Activated naive CD4-positive, alpha-beta T cell treated with anti-CD3 and anti-CD28 coated beads, Interleukin-2, amount 50 U/mL, for 72 hours (primary cell): ENCODE measurements around the gene LIG1. TPM values are rescaled to one million over a fixed set of nuclear protein-coding genes. Genes with fewer than 3 reads are reported as not detected.
A peak's percentile ranks its signal among the peaks of the same experiment; 100 is the strongest.

Experiments
- ATAC-seq, 2 donors: fragments of 150-1000 bp; cut with Tn5 transposase; 2 replicates each; pipeline ENCODE4 v1.10.0; 2021; ENCODE audit warnings: mild to moderate bottlenecking in 2 of 2, moderate library complexity in 2 of 2
- DNase-seq, 2 donors: peaks; one replicate each; pipeline ENCODE4 v3.0.0; 2021 to 2022; ENCODE audit warnings: low spot score in 2 of 2
- H3K27ac Mint-ChIP-seq, 2 donors: one replicate each; pipeline ENCODE4 v1.8.0; 2022; ENCODE audit warnings: mild to moderate bottlenecking in 2 of 2, mixed read lengths in 2 of 2
- H3K36me3 Mint-ChIP-seq, 2 donors: one replicate each; pipeline ENCODE4 v1.8.0; 2022; ENCODE audit warnings: mixed read lengths in 2 of 2
- H3K9me3 Mint-ChIP-seq, 2 donors: one replicate each; pipeline ENCODE4 v1.8.0; 2022; ENCODE audit warnings: mixed read lengths in 2 of 2
- total RNA-seq, 2 donors: library from RNA; stranded (reverse); gene quantifications; one replicate each; pipeline ENCODE4 v1.2.3, GENCODE V29; 2022

The LIG1 gene
- total RNA-seq: 100 to 1,000 TPM; 180 to 231 TPM

DNA sequence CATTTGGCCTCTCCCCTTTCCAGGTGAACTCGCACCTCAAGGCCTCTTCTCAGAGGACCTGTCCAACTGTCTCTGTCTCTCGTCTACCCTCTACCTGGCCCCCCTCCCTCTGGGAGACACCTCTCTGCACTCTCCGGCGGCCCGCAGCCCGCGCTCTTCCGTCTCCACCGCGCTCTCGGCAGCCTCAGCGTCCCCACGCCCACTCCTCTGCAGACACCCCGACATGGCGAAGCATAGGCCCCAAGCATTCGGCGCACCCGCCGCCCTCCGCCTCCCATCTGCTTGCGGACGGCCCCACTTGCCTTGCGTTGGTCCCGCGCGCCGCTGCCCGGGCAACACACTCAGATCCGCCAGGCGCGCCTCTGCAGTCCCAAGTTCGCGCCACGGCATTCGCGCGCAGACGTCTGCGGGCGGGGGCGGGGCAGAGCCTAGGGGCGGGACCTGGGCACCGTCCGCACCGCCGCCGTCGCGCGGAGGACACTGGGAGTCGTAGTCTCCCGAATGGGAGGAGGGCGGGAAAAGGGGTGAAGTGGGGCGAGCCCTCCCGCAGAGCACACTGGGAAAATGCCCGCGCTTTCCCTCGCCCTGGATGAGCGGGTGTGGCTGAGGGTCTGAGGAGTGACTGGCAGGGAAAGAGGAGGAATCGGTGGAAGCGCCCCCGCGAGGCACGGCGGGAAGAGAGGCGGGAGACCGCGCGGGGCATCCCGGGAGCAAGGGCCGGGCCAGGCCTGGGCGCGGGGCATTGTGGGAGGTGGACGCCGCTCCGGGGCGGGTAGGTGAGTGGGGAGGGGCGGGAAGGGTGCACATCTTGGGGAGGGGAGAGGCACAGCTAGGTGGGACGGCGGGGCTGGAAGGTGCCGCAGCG is at the start of gene LIG1, which contains the start of gene ZSWIM9:
TSS of gene LIG1 (minus strand) at position 406 of the 865 bp plus-strand sequence. CDS start 4,778 bp downstream, outside the sequence.
TSS of gene ZSWIM9 (plus strand) at position 742 of the 865 bp plus-strand sequence. CDS start 1,123 bp downstream, outside the sequence.
- ATAC-seq (peak; percentile 92 to 94), DNase-seq (peak; percentile 90 to 93)
- Mint-ChIP-seq H3K9me3 (no peaks in the 10 kb centered on the region), H3K36me3 (peaks cover 33 to 34% of the 10 kb centered on the region in 2 donors), H3K27ac (peak within 1 kb of the TSS; percentile 93 to 98)

DNA sequence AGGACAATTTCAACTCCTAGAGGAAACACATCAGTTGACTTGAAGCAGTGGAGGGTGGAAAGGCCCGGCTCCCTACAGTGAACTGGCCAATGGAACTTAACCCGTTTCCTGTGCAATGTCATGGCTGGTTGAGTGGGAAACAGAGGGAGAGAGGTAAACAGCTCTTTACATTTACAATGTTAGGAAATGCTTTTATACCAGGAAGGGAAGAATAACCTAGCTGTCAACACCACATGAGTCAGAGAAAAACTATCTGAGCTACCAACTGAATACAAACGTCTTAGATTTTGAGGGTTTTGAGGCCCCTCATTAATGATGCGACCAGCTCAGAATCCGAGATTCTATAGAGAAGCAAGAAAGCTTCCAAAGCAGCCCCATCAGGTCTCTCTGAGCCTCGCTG is 48.9 kb upstream of the LIG1 start:
- no peaks in the 10 kb centered on the region for H3K9me3 Mint-ChIP-seq
- DNase-seq (no peak), ATAC-seq (no peak)
- peak overlapping the region in 1 of 2 donors; percentile 6 for H3K27ac Mint-ChIP-seq
- peaks cover 4 to 12% of the 10 kb centered on the region in 2 donors for H3K36me3 Mint-ChIP-seq

DNA sequence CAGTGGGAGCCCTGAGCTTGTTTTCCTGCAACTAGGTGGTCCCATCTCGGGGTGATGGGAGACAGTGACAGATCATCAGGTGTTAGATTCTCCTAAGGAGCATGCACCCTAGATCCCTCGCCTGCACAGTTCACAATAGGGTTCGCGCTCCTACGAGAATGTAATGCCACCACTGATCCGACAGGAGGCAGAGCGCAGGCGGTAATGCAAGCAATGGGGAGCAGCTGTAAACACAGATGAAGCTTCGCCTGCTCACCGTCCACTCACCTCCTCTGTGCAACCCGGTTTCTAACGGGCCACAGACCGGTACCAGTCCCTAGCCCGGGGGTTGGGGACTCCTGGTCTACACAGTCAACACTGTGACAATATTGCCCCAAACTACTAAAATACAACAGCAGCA is 46.8 kb upstream of the LIG1 start:
- ATAC-seq (no peak), DNase-seq (no peak)
- Mint-ChIP-seq H3K9me3 (no peaks in the 10 kb centered on the region), H3K36me3 (peaks cover 9 to 12% of the 10 kb centered on the region in 2 donors), H3K27ac (no peak overlapping the region)

- H3K27ac Mint-ChIP-seq: peak overlapping the region in 1 of 2 donors; percentile 29
- ATAC-seq: no peak
- H3K36me3 Mint-ChIP-seq: peaks cover 9 to 12% of the 10 kb centered on the region in 2 donors
- no peak for DNase-seq
- no peaks in the 10 kb centered on the region for H3K9me3 Mint-ChIP-seq
Observed at GRCh38 chr19:48213959-48214358, 43.8 kb upstream of the LIG1 start.

- no peak for ATAC-seq
Observed at GRCh38 chr19:48210005-48210404, 39.9 kb upstream of the LIG1 start.

DNA sequence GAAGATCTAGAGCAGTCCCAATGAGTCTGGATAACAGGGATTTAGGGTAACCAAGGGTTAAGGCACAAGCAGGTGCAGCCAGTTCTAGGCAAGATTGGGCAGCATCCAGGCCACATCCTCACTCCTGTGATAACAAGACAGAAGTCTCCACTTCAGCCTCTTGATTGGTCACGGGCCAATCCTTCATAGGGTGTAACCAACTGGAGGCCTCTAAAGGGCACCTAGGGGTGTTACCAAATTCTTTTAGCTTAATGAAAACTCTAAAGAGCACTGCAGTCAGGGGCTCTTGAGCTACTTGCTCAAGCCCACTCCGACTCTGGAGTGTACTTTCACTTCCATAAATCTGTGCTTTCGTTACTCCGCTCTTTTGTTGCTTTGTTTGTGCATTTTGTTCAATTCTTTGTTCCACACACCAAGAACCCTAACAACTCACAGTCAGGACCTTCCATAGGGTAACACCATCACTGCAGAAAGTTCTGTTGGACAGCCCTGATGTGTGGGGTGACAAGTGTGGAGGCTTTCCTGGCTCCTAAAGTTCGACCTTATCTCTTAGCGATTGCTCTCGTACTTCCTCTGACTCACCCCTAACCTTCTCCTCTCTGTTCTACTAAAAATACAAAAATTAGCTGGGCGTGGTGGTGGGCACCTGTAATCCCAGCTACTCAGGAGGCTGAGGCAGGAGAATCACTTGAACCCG is 36.4 kb upstream of the LIG1 start:
- ATAC-seq: peak in 1 of 2 donors; percentile 6
- no peak for DNase-seq
- Mint-ChIP-seq H3K36me3 (peaks cover 0 to 6% of the 10 kb centered on the region in 2 donors), H3K9me3 (peaks cover 0 to 3% of the 10 kb centered on the region in 2 donors), H3K27ac (peak overlapping the region; percentile 24 to 86)

More at GRCh38 chr19:48210005-48210404, 39.9 kb upstream of the LIG1 start:
- no peak for DNase-seq
- H3K36me3 Mint-ChIP-seq: peaks cover 6 to 9% of the 10 kb centered on the region in 2 donors
- peaks cover 0 to 3% of the 10 kb centered on the region in 2 donors for H3K9me3 Mint-ChIP-seq
- H3K27ac Mint-ChIP-seq: no peak overlapping the region

DNA sequence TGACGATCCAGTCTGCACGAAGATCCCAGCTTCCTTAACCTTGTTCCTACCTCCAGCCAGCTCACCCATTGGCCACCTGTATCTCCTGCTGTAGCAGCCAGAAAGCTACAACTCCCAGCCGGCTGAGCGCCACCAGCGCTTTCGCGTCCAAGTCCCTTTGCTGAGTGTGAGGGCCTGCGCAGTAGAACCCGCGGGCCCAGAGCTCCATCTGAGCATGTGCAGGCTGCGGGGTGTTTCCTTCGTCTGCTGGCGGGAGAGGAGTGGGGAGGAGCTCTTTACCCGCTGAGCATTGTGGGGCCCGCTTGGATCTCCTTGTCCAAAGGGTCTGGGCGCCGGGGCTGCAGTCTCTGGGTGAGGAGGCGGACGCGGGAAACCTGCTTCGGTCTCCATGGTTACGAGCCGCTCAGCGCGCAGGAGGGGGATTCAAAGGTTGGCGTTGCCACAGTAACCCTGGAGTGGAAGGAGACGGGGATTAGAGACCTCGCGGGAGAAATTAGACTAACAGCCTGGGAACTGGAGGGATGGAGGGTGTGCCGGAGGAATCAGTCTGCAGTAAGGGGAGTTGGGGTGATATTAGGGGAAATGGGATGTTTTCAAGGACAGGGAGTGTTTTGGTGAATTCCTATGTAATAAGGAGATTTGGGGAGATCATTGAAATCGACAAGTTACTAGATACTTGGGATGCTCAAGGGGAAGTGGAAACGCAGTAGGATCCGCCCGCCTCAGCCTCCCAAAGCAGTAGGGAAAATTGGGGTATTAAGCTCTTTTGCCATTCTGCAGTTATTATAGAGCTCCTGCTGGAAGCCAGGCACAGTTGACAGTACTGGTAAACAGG is 33.9 kb upstream of the LIG1 start:
- peaks cover 0 to 6% of the 10 kb centered on the region in 2 donors for H3K36me3 Mint-ChIP-seq
- peak; percentile 99 for ATAC-seq

DNA sequence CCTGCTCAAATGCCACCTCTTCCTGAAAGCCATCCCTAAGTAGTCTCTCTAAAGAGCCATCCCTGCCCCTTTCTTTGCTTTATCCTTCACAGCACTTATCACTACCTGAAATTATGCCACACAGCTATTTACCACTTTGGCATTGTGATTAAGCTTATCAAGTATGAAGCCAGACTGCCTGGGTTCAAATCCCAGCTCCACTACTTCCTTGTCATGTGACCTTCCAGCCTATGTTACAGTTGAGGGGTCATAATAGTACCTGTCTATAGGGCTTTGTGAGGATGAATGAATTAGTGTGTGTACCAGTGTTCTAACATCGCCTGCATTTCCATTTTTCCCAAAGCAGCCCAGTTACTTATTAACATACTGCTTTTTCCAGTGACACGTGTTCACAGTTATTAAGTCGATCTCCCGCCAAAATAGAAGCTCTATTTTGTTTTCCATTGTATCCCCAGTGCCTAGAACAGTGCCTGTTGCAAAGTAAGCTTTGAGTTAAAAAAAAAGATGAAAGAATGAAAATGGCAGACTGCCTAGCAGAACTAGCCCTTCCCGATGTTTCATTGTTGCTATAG is 33.2 kb upstream of the LIG1 start:
- no peak overlapping the region for H3K27ac Mint-ChIP-seq
- DNase-seq (no peak), ATAC-seq (no peak)
- peaks cover 0 to 3% of the 10 kb centered on the region in 2 donors for H3K9me3 Mint-ChIP-seq
- peaks cover 0 to 6% of the 10 kb centered on the region in 2 donors for H3K36me3 Mint-ChIP-seq

More for the DNA sequence above, 33.9 kb upstream of the LIG1 start:
- DNase-seq: peak; percentile 88 to 93
- Mint-ChIP-seq H3K27ac (no peak overlapping the region), H3K9me3 (peaks cover 0 to 3% of the 10 kb centered on the region in 2 donors)

DNA sequence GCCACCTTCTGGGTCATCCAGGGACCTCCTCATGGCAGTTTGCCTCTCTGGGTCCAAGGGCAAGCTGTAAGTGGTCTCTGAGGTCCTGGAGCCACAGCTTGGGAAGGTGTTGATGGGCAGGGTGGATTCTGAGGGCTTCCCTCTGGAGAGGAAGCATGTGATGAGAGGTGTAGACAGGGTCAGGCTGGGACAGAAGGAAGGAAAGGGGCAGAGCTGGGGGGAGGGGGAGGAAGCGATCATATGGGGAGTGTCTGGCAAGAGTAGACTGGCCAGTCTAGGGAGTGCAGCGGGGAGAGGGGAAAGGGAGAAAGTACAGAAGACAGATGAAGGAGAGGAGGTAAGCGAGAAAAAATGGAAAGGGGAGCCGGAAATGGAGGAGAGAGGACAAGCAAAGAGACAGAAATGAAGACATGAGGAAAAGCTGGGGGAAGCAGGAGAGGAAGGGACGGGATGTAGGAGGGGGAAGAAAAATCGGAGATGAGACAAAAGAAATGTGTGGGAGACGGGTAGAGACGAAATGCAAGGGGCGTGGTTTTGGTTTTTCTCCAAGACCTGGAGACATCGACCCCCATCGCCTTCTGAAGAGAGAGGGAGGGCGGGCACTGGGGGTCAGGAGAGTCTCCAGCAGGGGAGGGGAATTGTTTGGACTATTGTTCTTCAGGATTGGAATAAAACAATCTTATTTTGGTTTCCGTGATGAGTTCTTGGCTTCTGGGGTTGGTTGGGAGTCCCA is 27.0 kb upstream of the LIG1 start:
- no peak overlapping the region for H3K27ac Mint-ChIP-seq
- no peaks in the 10 kb centered on the region for H3K9me3 Mint-ChIP-seq
- DNase-seq: no peak
- H3K36me3 Mint-ChIP-seq: no peaks in the 10 kb centered on the region
- ATAC-seq: no peak

DNA sequence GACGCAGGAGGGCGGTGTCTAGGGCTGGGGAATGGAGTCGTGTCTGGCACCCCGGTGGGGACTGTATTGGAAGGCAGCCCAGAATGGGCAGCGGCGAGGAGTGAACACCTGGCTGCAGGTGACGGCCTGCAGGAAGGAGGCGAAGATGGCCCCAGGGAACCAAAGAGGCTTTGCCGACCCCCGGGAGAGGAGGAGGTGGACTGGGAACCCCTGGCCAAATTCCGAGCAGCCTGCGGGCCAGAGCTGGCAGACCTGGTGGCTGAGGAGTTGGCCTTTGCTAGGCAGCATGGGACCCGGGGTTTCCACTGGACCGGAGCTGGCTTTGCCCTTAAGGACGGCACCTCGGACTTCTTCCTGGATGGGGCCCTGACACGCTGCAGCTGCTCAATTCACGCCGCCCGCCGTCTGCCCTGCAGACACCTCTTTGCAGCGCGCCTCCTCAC is 26.2 kb upstream of the LIG1 start:
- DNase-seq (no peak), ATAC-seq (peak in 1 of 2 donors; percentile 13)
- Mint-ChIP-seq H3K27ac (peak overlapping the region; percentile 58 to 71), H3K36me3 (no peaks in the 10 kb centered on the region), H3K9me3 (no peaks in the 10 kb centered on the region)

- no peaks in the 10 kb centered on the region for H3K9me3 Mint-ChIP-seq
- ATAC-seq (no peak), DNase-seq (no peak)
- H3K36me3 Mint-ChIP-seq: peaks cover 0 to 6% of the 10 kb centered on the region in 2 donors
- peak overlapping the region in 1 of 2 donors; percentile 71 for H3K27ac Mint-ChIP-seq
Observed at GRCh38 chr19:48194844-48195830, 25.0 kb upstream of the LIG1 start.

GRCh38 chr19:48194041-48194843 is 24.1 kb upstream of the LIG1 start:
- DNase-seq (peak in 1 of 2 donors; percentile 38), ATAC-seq (no peak)
- Mint-ChIP-seq H3K36me3 (peaks cover 0 to 8% of the 10 kb centered on the region in 2 donors), H3K9me3 (no peaks in the 10 kb centered on the region), H3K27ac (no peak overlapping the region)

DNA sequence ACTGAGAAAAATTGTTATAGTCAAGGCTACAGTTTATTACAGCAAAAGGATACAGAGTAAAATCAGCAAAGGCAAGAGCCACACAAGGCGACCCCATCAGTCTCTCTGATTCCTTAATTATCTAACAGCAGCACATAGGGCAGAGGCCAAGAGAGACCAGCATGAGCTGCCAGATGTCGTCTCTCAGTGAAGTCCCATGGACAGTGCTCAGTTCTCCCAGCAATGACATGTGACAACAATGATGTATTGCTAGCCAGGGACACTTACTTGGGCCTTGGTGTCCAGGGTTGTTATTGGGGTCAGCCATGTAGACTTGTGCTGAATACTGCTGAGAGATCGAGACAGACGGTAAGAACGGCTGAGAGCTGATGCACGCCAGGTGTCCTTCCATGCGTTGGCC is 22.6 kb upstream of the LIG1 start:
- H3K27ac Mint-ChIP-seq: peak overlapping the region in 1 of 2 donors; percentile 57
- H3K36me3 Mint-ChIP-seq: peaks cover 0 to 22% of the 10 kb centered on the region in 2 donors
- no peaks in the 10 kb centered on the region for H3K9me3 Mint-ChIP-seq
- ATAC-seq: no peak
- peak in 1 of 2 donors; percentile 6 for DNase-seq

- DNase-seq: no peak
- no peak overlapping the region for H3K27ac Mint-ChIP-seq
- no peak for ATAC-seq
- H3K36me3 Mint-ChIP-seq: peaks cover 0 to 24% of the 10 kb centered on the region in 2 donors
- no peaks in the 10 kb centered on the region for H3K9me3 Mint-ChIP-seq
Observed at GRCh38 chr19:48190885-48191284, 20.7 kb upstream of the LIG1 start.
